DMS53 (cell line): ENCODE data around the gene ELN.
"Not testable (repeated sequence)": the region's sequence is repeated elsewhere in the genome, so short reads cannot be mapped to it uniquely, and the experiment has no call there.

Experiments
- DNase-seq: peaks from one replicate; lab custom pipeline; 2025; lab: John Stamatoyannopoulos, UW

Gene ELN

GRCh38 chr7:74044366-74045350 is 16.7 kb downstream of the ELN start:
- no peak for DNase-seq

GRCh38 chr7:74046581-74046980 is 18.6 kb downstream of the ELN start:
- DNase-seq, result not testable (repeated sequence)

- no peak for DNase-seq
Measured at GRCh38 chr7:74047804-74048380, 19.9 kb downstream of the ELN start.

- DNase-seq, result no peak
Measured at GRCh38 chr7:74048999-74049599, 21.1 kb downstream of the ELN start.

DNA sequence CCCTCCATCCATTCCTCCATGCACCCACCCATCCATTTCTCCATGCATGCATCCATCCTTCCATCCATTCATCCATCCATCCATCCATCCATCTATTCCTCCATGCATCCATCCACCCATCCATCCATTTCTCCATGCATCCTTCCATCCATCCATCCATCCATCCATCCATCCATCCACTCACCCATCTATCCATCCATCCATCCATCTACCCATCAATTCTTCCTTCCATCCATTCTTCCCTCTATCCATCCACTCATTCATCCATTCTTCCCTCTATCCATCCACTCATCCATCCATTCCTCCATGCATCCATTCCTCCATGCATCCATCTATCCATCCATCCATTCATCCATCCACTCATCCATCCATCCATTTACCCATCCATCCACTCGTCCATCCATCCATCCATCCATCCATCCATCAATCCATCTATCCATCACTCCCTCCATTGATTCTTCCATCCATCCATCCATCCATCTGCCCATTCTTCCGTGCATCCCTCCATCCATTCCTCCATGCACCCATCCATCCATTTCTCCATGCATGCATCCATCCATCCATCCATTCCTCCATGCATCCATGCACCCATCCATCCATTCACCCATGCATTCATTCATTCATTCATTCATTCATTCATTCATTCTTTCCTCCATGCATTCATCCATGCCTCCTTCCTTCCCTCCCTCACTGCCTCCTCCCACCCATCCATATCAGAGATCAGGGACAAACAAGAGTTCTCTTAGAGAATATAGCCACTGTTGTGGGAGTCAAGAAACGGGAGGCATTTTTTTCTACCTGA is 22.2 kb downstream of the ELN start:
- no peak for DNase-seq

DNA sequence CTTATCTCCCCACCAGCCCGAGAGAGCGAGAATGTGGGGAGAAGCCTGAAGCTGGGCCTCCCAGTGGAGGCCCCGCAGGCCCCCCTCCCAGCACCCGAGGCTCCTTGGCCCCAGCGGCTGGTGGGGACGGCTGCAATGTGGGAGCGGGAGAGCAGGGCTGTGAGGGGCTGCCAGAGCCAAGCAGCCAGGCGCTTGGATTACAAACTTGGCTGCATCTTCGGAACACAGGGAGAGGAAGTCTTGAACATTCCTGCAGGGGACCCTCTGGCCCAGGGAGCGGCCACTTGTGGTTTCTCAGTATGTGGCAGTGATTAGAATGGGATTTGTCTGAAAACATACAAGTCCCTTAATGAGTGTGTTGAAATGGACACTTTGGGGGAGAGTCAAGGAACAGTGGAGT is 23.2 kb downstream of the ELN start:
- DNase-seq, result no peak

GRCh38 chr7:74051629-74052410 is 23.8 kb downstream of the ELN start:
- DNase-seq, result peak; percentile 80

DNA sequence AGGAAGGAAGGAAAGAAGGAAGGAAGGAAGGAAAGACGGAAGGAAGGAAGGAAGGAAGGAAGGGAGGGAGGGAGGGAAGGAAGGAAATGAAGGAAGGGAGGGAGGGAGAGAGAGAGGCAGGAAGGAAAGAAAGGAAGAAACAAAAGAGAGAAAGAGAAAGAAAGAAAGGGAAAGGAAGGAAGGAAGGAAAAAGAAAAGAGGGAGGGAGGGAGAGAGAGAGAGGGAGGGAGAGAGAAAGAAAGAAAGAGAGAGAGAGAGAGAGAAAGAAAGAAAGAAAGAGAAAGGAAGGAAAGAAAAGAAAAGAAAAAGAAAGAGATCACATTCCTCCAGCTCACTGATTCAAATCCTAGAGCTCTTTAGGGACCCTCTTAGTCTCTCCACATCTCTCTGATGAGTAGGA is 24.7 kb downstream of the ELN start:
- DNase-seq, result no peak

DNA sequence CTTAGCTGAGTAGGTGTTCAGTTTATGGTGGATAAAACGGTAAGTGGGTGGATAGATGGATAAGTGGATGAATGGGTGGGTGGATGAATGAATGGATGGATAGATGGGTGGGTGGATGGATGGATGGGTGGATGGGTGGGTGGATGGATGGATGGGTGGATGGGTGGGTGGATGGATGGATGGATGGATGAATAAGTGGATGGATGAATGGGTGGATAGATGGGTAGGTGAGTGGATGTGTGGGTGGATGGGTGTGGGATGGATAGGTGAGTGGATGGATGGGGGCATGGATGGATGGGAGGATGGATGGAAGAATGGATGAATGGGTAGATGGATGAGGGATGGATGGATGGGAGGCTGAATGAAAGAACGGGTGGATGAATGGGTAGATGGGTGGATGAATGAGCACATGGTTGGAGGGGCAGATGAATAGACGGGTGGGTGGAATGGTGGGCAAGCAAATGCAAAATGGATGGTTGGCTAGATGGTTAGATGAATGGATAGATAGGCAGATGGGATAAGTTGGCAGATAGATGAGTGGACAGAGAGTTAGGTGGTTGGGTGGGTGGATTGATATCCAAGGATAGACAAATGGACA is 25.7 kb downstream of the ELN start:
- DNase-seq, result no peak

GRCh38 chr7:74056096-74056915 is 28.3 kb downstream of the ELN start:
- DNase-seq, result no peak

DNA sequence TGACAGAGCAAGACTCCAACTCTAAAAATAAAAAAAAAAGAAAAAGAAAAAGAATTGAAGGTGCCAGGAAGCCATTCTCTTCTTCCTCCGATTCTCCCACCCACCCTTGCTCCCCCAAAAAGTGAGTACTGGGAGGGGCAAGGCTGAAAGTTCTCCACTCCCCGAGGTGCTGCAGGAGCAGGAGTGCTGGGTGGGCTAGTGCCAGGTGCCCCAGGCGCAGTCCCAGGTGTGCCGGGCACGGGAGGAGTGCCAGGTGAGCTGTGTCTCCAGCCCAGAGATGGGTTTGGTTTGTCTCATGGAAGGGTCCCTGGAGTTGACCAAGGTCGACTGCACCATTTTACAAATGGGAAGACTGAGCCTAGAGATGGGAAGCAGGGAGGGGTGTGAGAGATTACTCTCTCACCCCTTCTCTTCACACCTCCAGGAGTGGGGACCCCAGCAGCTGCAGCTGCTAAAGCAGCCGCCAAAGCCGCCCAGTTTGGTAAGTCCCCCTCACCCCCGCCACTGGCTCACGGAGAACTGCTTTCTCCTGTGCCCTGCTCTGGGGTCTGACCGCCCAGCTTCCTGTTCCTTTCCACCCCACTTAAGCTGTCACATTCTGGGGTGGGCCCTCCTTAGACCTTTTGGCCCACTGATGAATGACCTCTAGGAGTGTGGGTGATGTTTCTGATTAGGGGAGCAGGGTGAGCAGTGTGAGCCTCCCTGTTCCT is 29.4 kb downstream of the ELN start:
- no peak for DNase-seq

- DNase-seq, result no peak
Measured at GRCh38 chr7:74057987-74058386, 30.0 kb downstream of the ELN start.

DNA sequence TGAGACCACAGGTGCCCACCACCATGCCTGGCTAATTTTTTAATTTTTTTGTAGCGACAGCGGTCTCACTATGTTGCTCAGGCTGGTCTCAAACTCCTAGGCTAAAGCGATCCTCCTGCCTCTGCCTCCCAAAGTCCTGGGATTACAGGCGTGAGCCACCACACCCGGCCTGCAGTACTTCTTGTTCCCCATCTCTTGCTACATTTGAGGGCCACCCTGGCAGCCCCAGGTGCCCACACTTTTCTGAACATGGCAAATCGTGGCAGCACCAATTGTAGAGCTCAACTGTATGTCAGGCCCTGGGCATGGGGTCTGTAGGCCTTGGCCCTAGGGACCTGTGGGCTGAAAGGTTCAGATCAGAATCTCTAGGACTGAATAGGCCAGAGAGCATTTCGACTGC is 30.5 kb downstream of the ELN start:
- no peak for DNase-seq

GRCh38 chr7:74059037-74059436 is 31.1 kb downstream of the ELN start:
- no peak for DNase-seq

DNA sequence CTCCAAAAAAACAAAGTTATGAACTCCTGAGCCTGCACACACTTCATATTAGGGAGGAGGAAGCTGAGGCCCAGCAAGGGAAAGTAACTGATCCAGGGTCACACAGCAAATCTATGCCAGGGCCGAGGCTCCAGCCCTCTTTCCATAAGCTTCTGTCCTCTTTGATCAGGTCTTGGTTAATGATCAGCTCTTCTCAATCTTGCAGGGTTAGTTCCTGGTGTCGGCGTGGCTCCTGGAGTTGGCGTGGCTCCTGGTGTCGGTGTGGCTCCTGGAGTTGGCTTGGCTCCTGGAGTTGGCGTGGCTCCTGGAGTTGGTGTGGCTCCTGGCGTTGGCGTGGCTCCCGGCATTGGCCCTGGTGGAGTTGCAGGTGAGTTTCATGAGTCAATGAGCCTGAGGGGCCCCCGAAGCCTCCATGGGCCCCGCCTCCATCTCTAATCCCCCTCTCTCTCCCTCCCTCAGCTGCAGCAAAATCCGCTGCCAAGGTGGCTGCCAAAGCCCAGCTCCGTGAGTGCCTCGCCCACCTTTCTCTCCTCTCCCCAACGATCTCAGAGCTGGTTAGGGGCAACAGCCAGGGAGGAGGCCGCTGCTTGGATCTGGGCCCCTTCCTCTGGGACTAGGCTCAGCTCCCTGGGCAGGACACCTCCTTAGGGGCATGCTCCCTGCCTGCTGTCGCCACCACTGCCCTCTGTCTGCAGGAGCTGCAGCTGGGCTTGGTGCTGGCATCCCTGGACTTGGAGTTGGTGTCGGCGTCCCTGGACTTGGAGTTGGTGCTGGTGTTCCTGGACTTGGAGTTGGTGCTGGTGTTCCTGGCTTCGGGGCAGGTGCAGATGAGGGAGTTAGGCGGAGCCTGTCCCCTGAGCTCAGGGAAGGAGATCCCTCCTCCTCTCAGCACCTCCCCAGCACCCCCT is 32.0 kb downstream of the ELN start:
- peak; percentile 57 for DNase-seq

- peak; percentile 94 for DNase-seq
Measured at GRCh38 chr7:74061840-74062539, 34.0 kb downstream of the ELN start.

GRCh38 chr7:74063223-74063641 is 35.3 kb downstream of the ELN start:
- DNase-seq, result no peak

GRCh38 chr7:74063646-74064045 is 35.7 kb downstream of the ELN start:
- no peak for DNase-seq
